ENCODE data around the gene SPATA46. TPM values are rescaled to one million over a fixed set of nuclear protein-coding genes. Genes with fewer than 3 reads are reported as not detected.
"Not testable (repeated sequence)": the region's sequence is repeated elsewhere in the genome, so short reads cannot be mapped to it uniquely, and the experiment has no call there.

The SPATA46 gene
- total RNA-seq, 2 experiments from 2014 or later, result not detected

- Histone ChIP-seq H3K36me3 (ENCODE audit: insufficient read depth, low read length) (no peaks in the 10 kb centered on the region), H3K4me3 (ENCODE audit: low read length) (no peak overlapping the region), H3K9me3 (ENCODE audit: control insufficient read depth in 1 of 2, insufficient read depth in 1 of 2, low read length in 2 of 2) (no peaks in the 10 kb centered on the region), H3K4me1 (ENCODE audit: insufficient read depth, low read length) (no peaks in the 10 kb centered on the region), H3K27ac (ENCODE audit: low read depth in 1 of 2, low read length in 2 of 2) (no peak overlapping the region), H3K27me3 (ENCODE audit: control insufficient read depth in 1 of 2, insufficient read depth in 2 of 2, low read length in 2 of 2) (peaks cover 7 to 15% of the 10 kb centered on the region in 2 experiments)
- ChIA-PET POLR2A (no interaction called here), CTCF (no interaction called here)
- intact Hi-C loops (cut with DNase I, micrococcal nuclease), result no loop called here
- H3K36me3 Mint-ChIP-seq (ENCODE audit: low read depth), result no peaks in the 10 kb centered on the region
- no peaks in the 10 kb centered on the region for H3K4me1 Mint-ChIP-seq (ENCODE audit: low read depth)
- H3K27ac Mint-ChIP-seq, result no peak overlapping the region
- TF ChIP-seq CTCF (IDR thresholded peaks at IDR 0.05), result no peak
- no peak for DNase-seq
- no peak for ATAC-seq (ENCODE audit: poor library complexity)
- H3K4me3 Mint-ChIP-seq, result no peak overlapping the region
- peaks cover 65% of the 10 kb centered on the region for H3K27me3 Mint-ChIP-seq
- no peaks in the 10 kb centered on the region for H3K9me3 Mint-ChIP-seq
Observed at GRCh38 chr1:162420120-162420519, 43.5 kb upstream of the SPATA46 start.

GRCh38 chr1:162419450-162419931 is 42.8 kb upstream of the SPATA46 start:
- ATAC-seq (ENCODE audit: poor library complexity); H3K27ac Mint-ChIP-seq; H3K36me3 ChIP-seq (ENCODE audit: insufficient read depth, low read length); H3K4me1 Mint-ChIP-seq (ENCODE audit: low read depth); POLR2A ChIA-PET; H3K4me3 Mint-ChIP-seq; H3K9me3 Mint-ChIP-seq; DNase-seq; H3K9me3 ChIP-seq (ENCODE audit: control insufficient read depth in 1 of 2, insufficient read depth in 1 of 2, low read length in 2 of 2); intact Hi-C loops (cut with DNase I, micrococcal nuclease); H3K27ac ChIP-seq (ENCODE audit: low read depth in 1 of 2, low read length in 2 of 2); H3K4me1 ChIP-seq (ENCODE audit: insufficient read depth, low read length); CTCF ChIA-PET; H3K36me3 Mint-ChIP-seq (ENCODE audit: low read depth); H3K4me3 ChIP-seq (ENCODE audit: low read length): not testable (repeated sequence)
- H3K27me3 Mint-ChIP-seq, result peaks cover 66% of the 10 kb centered on the region
- peaks cover 7 to 15% of the 10 kb centered on the region in 2 experiments for H3K27me3 ChIP-seq (ENCODE audit: control insufficient read depth in 1 of 2, insufficient read depth in 2 of 2, low read length in 2 of 2)

GRCh38 chr1:162418584-162418983 is 41.9 kb upstream of the SPATA46 start:
- H3K27me3 ChIP-seq (ENCODE audit: control insufficient read depth in 1 of 2, insufficient read depth in 2 of 2, low read length in 2 of 2), result peaks cover 7 to 15% of the 10 kb centered on the region in 2 experiments
- H3K27ac ChIP-seq (ENCODE audit: low read depth in 1 of 2, low read length in 2 of 2); H3K27ac Mint-ChIP-seq; H3K4me1 ChIP-seq (ENCODE audit: insufficient read depth, low read length); H3K4me1 Mint-ChIP-seq (ENCODE audit: low read depth); intact Hi-C loops (cut with DNase I, micrococcal nuclease); H3K36me3 Mint-ChIP-seq (ENCODE audit: low read depth); CTCF ChIA-PET; DNase-seq; H3K36me3 ChIP-seq (ENCODE audit: insufficient read depth, low read length); H3K4me3 ChIP-seq (ENCODE audit: low read length); ATAC-seq (ENCODE audit: poor library complexity); POLR2A ChIA-PET; H3K9me3 ChIP-seq (ENCODE audit: control insufficient read depth in 1 of 2, insufficient read depth in 1 of 2, low read length in 2 of 2); H3K4me3 Mint-ChIP-seq; H3K9me3 Mint-ChIP-seq: not testable (repeated sequence)
- peaks cover 62% of the 10 kb centered on the region for H3K27me3 Mint-ChIP-seq

- no peaks in the 10 kb centered on the region for H3K9me3 Mint-ChIP-seq
- no peak for TF ChIP-seq CTCF (IDR thresholded peaks at IDR 0.05)
- H3K4me3 Mint-ChIP-seq, result no peak overlapping the region
- no peak overlapping the region for H3K4me3 ChIP-seq (ENCODE audit: low read length)
- H3K4me1 Mint-ChIP-seq (ENCODE audit: low read depth), result no peaks in the 10 kb centered on the region
- no peaks in the 10 kb centered on the region for H3K36me3 ChIP-seq (ENCODE audit: insufficient read depth, low read length)
- H3K27me3 Mint-ChIP-seq, result peaks cover 59% of the 10 kb centered on the region
- no peak overlapping the region for H3K27ac ChIP-seq (ENCODE audit: low read depth in 1 of 2, low read length in 2 of 2)
- H3K4me1 ChIP-seq (ENCODE audit: insufficient read depth, low read length), result no peaks in the 10 kb centered on the region
- no peak for ATAC-seq (ENCODE audit: poor library complexity)
- H3K27me3 ChIP-seq (ENCODE audit: control insufficient read depth in 1 of 2, insufficient read depth in 2 of 2, low read length in 2 of 2), result peaks cover 5 to 20% of the 10 kb centered on the region in 2 experiments
- intact Hi-C loops (cut with DNase I, micrococcal nuclease), result no loop called here
- no peak overlapping the region for H3K27ac Mint-ChIP-seq
- no peak for DNase-seq
- H3K9me3 ChIP-seq (ENCODE audit: control insufficient read depth in 1 of 2, insufficient read depth in 1 of 2, low read length in 2 of 2), result no peaks in the 10 kb centered on the region
- H3K36me3 Mint-ChIP-seq (ENCODE audit: low read depth), result no peaks in the 10 kb centered on the region
- ChIA-PET CTCF (no interaction called here), POLR2A (no interaction called here)
Observed at GRCh38 chr1:162417650-162418049, 41.0 kb upstream of the SPATA46 start.
